ENCODE data around the gene S100A2.
"Not testable (repeated sequence)": the region's sequence is repeated elsewhere in the genome, so short reads cannot be mapped to it uniquely, and the experiment has no call there.

S100A2 gene

GRCh38 chr1:153567621-153568366 is 2.1 kb upstream of the S100A2 start:
- Histone ChIP-seq H2AFZ (ENCODE audit: low read depth, low read length) (peak overlapping the region; percentile 43), H3K36me3 (ENCODE audit: insufficient read depth, low read length) (no peaks in the 10 kb centered on the region), H3K9me3 (ENCODE audit: low read length) (no peaks in the 10 kb centered on the region), H3K4me1 (ENCODE audit: insufficient read depth, low read length) (peaks cover 19% of the 10 kb centered on the region), H3K27me3 (ENCODE audit: insufficient read depth, low read length) (no peaks in the 10 kb centered on the region), H3K4me3 (ENCODE audit: low read length) (no peak overlapping the region)

- peaks cover 19% of the 10 kb centered on the region for H3K4me1 ChIP-seq (ENCODE audit: insufficient read depth, low read length)
- H2AFZ ChIP-seq (ENCODE audit: low read depth, low read length), result peak overlapping the region; percentile 21
- H3K27me3 ChIP-seq (ENCODE audit: insufficient read depth, low read length), result no peaks in the 10 kb centered on the region
- H3K9me3 ChIP-seq (ENCODE audit: low read length), result no peaks in the 10 kb centered on the region
- no peak overlapping the region for H3K4me3 ChIP-seq (ENCODE audit: low read length)
- H3K36me3 ChIP-seq (ENCODE audit: insufficient read depth, low read length), result no peaks in the 10 kb centered on the region
Measured at GRCh38 chr1:153566414-153567371, 1.0 kb upstream of the S100A2 start.

DNA sequence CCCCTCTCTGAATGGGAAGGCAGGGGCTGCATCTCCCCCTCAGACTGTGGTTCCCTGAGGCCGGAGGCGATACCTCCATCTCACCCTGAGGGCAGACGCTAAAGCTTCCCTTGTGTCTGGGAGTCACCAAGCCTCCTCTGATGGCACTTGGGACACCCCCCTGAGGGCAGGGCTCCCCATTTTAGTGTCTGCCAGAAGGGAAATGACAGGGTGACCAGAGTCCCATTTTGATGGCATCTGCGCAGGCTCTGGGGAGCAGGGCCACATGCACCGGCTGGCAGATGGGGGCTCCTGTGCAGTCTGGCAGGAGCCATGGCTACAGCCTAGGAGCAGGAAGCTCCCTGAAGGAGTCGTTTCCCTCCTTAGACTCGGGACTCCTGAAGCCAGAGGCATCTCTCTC is 1.7 kb downstream of the S100A2 start:
- Histone ChIP-seq H3K36me3 (ENCODE audit: insufficient read depth, low read length) (no peaks in the 10 kb centered on the region), H3K4me1 (ENCODE audit: insufficient read depth, low read length) (peaks cover 18% of the 10 kb centered on the region), H3K27me3 (ENCODE audit: insufficient read depth, low read length) (no peaks in the 10 kb centered on the region), H3K4me3 (ENCODE audit: low read length) (no peak overlapping the region), H3K9me3 (ENCODE audit: low read length) (no peaks in the 10 kb centered on the region), H2AFZ (ENCODE audit: low read depth, low read length) (no peak overlapping the region)

GRCh38 chr1:153563483-153563901 is 2.2 kb downstream of the S100A2 start:
- Histone ChIP-seq H3K27me3 (ENCODE audit: insufficient read depth, low read length) (no peaks in the 10 kb centered on the region), H3K9me3 (ENCODE audit: low read length) (no peaks in the 10 kb centered on the region), H3K4me3 (ENCODE audit: low read length) (no peak overlapping the region), H3K36me3 (ENCODE audit: insufficient read depth, low read length) (no peaks in the 10 kb centered on the region), H3K4me1 (ENCODE audit: insufficient read depth, low read length) (peaks cover 15% of the 10 kb centered on the region), H2AFZ (ENCODE audit: low read depth, low read length) (no peak overlapping the region)

GRCh38 chr1:153562021-153562420 is 3.6 kb downstream of the S100A2 start:
- peaks cover 15% of the 10 kb centered on the region for H3K4me1 ChIP-seq (ENCODE audit: insufficient read depth, low read length)
- not testable (repeated sequence) for H3K36me3 ChIP-seq (ENCODE audit: insufficient read depth, low read length)

GRCh38 chr1:153561466-153561985 is 4.1 kb downstream of the S100A2 start:
- Histone ChIP-seq H3K36me3 (ENCODE audit: insufficient read depth, low read length) (no peaks in the 10 kb centered on the region), H2AFZ (ENCODE audit: low read depth, low read length) (no peak overlapping the region), H3K4me1 (ENCODE audit: insufficient read depth, low read length) (peaks cover 10% of the 10 kb centered on the region), H3K4me3 (ENCODE audit: low read length) (no peak overlapping the region), H3K27me3 (ENCODE audit: insufficient read depth, low read length) (no peaks in the 10 kb centered on the region), H3K9me3 (ENCODE audit: low read length) (no peaks in the 10 kb centered on the region)

More at GRCh38 chr1:153562021-153562420, 3.6 kb downstream of the S100A2 start:
- H3K27me3 ChIP-seq (ENCODE audit: insufficient read depth, low read length); H3K9me3 ChIP-seq (ENCODE audit: low read length); H2AFZ ChIP-seq (ENCODE audit: low read depth, low read length); H3K4me3 ChIP-seq (ENCODE audit: low read length): not testable (repeated sequence)

DNA sequence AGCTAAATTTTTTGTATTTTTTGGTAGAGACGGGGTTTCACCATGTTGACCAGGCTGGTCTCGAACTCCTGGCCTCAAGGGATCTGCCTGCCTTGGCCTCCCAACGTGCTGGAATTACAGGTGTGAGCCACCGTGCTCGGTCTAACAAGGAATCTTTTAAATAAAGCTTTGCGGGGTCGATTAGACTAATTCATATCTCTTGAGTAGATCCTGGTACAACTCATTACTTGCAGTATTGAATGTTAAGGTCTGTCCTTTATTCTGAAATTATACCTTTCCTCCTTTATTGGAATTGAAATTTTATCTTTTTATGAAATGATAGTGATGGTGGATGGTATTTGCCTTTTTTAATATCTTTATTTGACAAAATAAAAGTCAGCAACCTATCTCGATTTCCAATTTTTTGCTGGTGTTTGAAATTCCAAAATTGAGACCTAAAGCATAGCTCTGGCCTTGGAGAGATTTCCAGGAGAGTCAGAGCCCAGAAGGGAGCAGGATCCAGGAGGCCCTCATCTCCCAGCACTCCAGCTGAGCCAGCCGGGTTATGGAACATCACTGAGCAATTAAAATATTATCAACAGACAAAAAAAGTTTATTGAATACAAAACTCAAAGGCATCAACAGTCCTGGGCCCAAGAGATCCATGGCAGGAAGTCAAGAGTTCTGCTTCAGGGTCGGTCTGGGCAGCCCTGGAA is 4.7 kb downstream of the S100A2 start:
- H3K36me3 ChIP-seq (ENCODE audit: insufficient read depth, low read length), result no peaks in the 10 kb centered on the region
- H3K4me3 ChIP-seq (ENCODE audit: low read length), result no peak overlapping the region
- H3K9me3 ChIP-seq (ENCODE audit: low read length), result no peaks in the 10 kb centered on the region
- H2AFZ ChIP-seq (ENCODE audit: low read depth, low read length), result no peak overlapping the region
- H3K4me1 ChIP-seq (ENCODE audit: insufficient read depth, low read length), result peaks cover 5% of the 10 kb centered on the region
- H3K27me3 ChIP-seq (ENCODE audit: insufficient read depth, low read length), result no peaks in the 10 kb centered on the region

- Histone ChIP-seq H3K27me3 (ENCODE audit: insufficient read depth, low read length) (no peaks in the 10 kb centered on the region), H3K4me1 (ENCODE audit: insufficient read depth, low read length) (no peaks in the 10 kb centered on the region), H3K36me3 (ENCODE audit: insufficient read depth, low read length) (no peaks in the 10 kb centered on the region), H2AFZ (ENCODE audit: low read depth, low read length) (no peak overlapping the region), H3K4me3 (ENCODE audit: low read length) (no peak overlapping the region), H3K9me3 (ENCODE audit: low read length) (no peaks in the 10 kb centered on the region)
Measured at GRCh38 chr1:153560241-153560640, 5.4 kb downstream of the S100A2 start.

DNA sequence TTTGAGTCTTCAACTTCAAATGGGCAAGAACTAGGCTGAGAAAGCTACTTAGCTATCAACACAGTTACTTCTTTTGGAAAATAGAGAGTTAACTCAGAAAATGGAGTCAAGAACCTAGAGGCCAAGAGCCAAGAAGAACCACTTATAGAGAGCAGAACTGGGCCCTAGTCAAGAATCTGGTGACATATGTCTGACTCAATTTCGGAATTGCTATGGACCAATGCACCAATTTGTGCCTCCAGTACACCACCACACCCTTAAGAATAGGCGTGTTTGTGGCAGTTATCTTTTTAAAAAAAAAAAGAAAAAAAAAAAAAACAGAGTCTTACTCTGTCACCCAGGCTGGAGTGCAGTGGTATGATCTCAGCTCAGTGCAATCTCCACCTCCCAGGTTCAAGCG is 7.8 kb downstream of the S100A2 start:
- H3K9me3 ChIP-seq (ENCODE audit: low read length), result no peaks in the 10 kb centered on the region
- no peaks in the 10 kb centered on the region for H3K27me3 ChIP-seq (ENCODE audit: insufficient read depth, low read length)
- H2AFZ ChIP-seq (ENCODE audit: low read depth, low read length), result no peak overlapping the region
- H3K4me1 ChIP-seq (ENCODE audit: insufficient read depth, low read length), result no peaks in the 10 kb centered on the region
- H3K36me3 ChIP-seq (ENCODE audit: insufficient read depth, low read length), result no peaks in the 10 kb centered on the region
- no peak overlapping the region for H3K4me3 ChIP-seq (ENCODE audit: low read length)

GRCh38 chr1:153556348-153556747 is 9.3 kb downstream of the S100A2 start:
- Histone ChIP-seq H3K27me3 (ENCODE audit: insufficient read depth, low read length) (no peaks in the 10 kb centered on the region), H3K9me3 (ENCODE audit: low read length) (no peaks in the 10 kb centered on the region), H3K4me3 (ENCODE audit: low read length) (no peak overlapping the region), H3K36me3 (ENCODE audit: insufficient read depth, low read length) (no peaks in the 10 kb centered on the region), H3K4me1 (ENCODE audit: insufficient read depth, low read length) (no peaks in the 10 kb centered on the region), H2AFZ (ENCODE audit: low read depth, low read length) (no peak overlapping the region)

DNA sequence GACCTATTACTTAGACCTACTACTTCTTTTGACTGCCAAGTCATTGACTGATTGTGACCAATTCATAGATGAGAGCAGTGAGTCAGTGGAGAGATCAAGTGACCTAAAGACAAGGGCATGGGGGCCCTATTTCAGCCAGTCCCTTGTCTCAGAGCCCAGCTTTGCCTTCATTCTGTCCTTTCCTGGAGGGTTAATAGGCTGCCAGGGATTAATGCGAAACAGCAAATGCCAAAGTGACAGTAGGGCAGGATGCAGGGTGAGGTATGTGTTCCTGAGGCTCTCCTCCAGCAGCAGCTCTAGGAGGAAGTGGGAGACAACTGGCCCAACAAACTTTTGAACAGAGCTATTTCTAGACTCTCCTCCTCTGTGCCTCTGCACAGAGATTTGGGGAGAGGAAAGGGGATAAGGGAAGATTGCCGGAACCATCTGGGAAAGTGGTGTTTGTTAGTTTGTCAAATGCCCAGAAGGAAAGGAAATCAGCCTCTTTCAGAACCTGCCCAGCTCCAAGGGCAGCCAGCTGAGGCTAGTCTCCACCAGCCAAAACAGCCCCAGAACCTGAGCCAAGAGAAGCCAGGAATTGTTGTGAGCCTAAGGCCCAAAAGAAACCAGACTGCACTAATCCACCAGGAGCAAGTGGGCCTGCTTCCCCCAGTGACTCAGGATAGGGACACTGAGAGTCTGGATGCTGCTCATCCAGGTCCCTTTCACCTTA is 11.7 kb downstream of the S100A2 start:
- Histone ChIP-seq H3K4me3 (ENCODE audit: low read length) (no peak overlapping the region), H3K4me1 (ENCODE audit: insufficient read depth, low read length) (no peaks in the 10 kb centered on the region), H3K9me3 (ENCODE audit: low read length) (no peaks in the 10 kb centered on the region), H3K36me3 (ENCODE audit: insufficient read depth, low read length) (no peaks in the 10 kb centered on the region), H2AFZ (ENCODE audit: low read depth, low read length) (no peak overlapping the region), H3K27me3 (ENCODE audit: insufficient read depth, low read length) (peaks cover 17% of the 10 kb centered on the region)

DNA sequence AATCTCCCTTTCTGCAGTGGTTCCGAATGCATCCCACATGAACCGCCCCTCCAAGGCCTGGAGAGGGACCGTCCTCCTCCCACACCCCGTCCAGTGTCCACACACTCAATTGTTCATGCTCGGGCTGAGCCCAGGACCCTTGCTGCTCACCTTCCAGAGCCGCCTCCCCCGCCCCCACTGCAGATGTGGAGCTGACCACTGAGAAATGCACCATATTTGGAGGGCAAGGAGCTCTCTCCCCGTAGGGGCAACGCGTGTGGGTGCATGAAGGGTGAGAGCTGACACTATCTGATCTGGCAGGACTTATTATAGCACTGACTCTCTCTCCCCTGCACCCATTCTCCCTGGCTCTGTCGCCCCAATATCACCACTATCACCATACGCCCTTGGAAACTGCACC is 12.5 kb downstream of the S100A2 start:
- Histone ChIP-seq H2AFZ (ENCODE audit: low read depth, low read length) (no peak overlapping the region), H3K27me3 (ENCODE audit: insufficient read depth, low read length) (peaks cover 17% of the 10 kb centered on the region), H3K4me3 (ENCODE audit: low read length) (no peak overlapping the region), H3K4me1 (ENCODE audit: insufficient read depth, low read length) (no peaks in the 10 kb centered on the region), H3K36me3 (ENCODE audit: insufficient read depth, low read length) (no peaks in the 10 kb centered on the region), H3K9me3 (ENCODE audit: low read length) (no peaks in the 10 kb centered on the region)
